HCT116 (cell line): Measurements from ENCODE around the gene MYH8.

ENCODE experiments used
- CEBPB ChIP-seq: IDR thresholded peaks from 2 replicates; pipeline ENCODE4 v1.6.1; 2012; ENCODE audit warnings: low read depth
- CTCF ChIP-seq, 3 experiments: fragments of 200-600 bp in 1 of 3; sonication (generic) in 1 of 3; IDR thresholded peaks in 2 of 3; conservative IDR thresholded peaks in 1 of 3; 2 replicates each; pipeline ENCODE4 v1.5.1; 2012 to 2017; ENCODE audit warnings: low read depth in 2 of 3, low read length in 2 of 3, antibody characterized with exemption in 1 of 3, borderline replicate concordance in 1 of 3, control low read depth in 1 of 3, mild to moderate bottlenecking in 1 of 3, mixed read lengths in 1 of 3, mixed run types in 1 of 3, moderate library complexity in 1 of 3; ENCODE audit not compliant: insufficient read depth in 1 of 3
- EZH2 ChIP-seq: fragments of 200-600 bp; sonication (generic); IDR thresholded peaks from 2 replicates; pipeline ENCODE4 v1.6.1; 2017; ENCODE audit warnings: antibody characterized with exemption, mixed run types
- JUND ChIP-seq: IDR thresholded peaks from 2 replicates; pipeline ENCODE4 v1.6.1; 2012

GRCh38 chr17:10380631-10381408 lies 40.9 kb downstream of the MYH8 start:
- no peak for TF ChIP-seq CEBPB
- no peak for TF ChIP-seq JUND
- no peak for TF ChIP-seq EZH2
- TF ChIP-seq CTCF (IDR thresholded peaks at IDR 0.05 in 2 of 3, conservative IDR thresholded peaks at IDR 0.05 in 1 of 3; ENCODE audit: borderline replicate concordance in 1 of 3, insufficient read depth in 1 of 3, low read depth in 2 of 3, low read length in 2 of 3): no peak
